HG02870 (cell line): ENCODE results near the gene SF3B6.
A peak's percentile ranks its signal among the peaks of the same experiment; 100 is the strongest.
"Not testable (repeated sequence)": the region's sequence is repeated elsewhere in the genome, so short reads cannot be mapped to it uniquely, and the experiment has no call there.

Source experiments
- ATAC-seq: cut with Tn5 transposase; IDR thresholded peaks from one replicate; pipeline ENCODE4 v1.9.1; 2021; ENCODE audit warnings: mild to moderate bottlenecking, moderate library complexity; ENCODE audit not compliant: unreplicated experiment

The SF3B6 gene

DNA sequence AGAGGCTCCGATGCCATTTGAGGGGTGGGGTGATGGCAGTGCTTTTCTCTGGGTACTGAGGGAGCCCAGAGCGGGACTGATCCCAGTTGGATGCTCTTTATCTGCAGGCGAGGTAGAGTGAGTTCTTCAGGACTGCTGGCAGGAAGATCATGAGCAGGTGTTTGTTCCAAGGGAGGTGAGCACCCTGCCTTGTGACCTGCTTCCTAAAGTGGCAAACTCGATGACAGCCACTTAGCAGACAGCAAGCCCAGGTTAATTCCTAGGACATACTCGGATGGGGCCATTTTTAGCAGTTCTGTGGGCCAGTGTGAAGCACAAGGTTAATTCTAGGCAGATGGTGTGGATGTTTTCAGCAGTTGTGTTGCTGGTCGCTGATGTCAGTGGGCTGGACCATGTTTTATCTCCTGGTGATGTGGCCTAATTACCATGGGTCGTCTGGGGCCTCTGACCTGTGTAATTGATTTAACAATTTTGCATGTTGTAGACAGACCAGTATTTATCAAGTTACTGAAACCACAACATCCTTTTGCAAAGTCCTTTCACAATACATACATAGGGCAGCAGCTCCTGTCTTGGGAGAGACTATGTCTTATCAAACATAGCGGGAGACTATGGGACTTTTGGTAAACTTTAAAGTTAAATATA, 21.6 kb downstream of the SF3B6 start:
- no peak for ATAC-seq

DNA sequence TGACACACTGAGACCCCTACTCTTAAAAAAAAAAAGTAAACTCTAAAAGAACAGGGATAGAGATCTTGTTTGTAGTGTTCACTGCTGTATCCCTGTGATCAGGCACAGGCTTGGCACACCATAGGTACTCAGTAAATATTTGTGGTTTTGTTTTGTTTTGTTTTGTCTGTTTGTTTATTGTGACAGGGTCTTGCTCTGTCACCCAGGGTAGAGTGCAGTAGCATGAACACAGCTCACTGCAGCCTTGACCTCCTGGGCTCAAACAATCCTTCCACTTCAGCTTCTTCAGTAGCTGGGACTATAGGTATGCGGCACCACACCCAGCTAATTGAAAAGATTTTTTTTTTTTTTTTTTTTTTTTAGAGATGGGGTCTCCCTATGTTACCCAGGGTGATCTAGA, 23.2 kb downstream of the SF3B6 start:
- no peak for ATAC-seq

DNA sequence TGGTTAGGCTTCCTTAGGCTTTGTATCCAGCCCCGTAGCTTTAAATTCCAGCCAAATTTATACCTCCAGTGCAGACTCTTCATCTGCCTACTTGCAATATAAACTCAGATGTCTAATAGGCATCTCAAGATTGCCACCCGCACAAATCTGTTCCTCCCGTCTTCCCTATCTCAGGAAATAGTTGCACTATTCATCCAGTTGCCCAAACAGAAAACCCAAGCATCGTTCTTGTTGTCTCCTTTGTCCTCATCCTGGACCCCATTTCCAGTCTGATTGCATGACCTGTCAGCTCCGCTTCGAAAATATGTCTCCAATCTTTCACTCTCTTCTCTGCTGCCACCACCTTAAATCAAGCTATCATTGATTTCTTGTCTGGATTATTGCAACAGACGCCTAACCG, 24.3 kb downstream of the SF3B6 start:
- no peak for ATAC-seq

DNA sequence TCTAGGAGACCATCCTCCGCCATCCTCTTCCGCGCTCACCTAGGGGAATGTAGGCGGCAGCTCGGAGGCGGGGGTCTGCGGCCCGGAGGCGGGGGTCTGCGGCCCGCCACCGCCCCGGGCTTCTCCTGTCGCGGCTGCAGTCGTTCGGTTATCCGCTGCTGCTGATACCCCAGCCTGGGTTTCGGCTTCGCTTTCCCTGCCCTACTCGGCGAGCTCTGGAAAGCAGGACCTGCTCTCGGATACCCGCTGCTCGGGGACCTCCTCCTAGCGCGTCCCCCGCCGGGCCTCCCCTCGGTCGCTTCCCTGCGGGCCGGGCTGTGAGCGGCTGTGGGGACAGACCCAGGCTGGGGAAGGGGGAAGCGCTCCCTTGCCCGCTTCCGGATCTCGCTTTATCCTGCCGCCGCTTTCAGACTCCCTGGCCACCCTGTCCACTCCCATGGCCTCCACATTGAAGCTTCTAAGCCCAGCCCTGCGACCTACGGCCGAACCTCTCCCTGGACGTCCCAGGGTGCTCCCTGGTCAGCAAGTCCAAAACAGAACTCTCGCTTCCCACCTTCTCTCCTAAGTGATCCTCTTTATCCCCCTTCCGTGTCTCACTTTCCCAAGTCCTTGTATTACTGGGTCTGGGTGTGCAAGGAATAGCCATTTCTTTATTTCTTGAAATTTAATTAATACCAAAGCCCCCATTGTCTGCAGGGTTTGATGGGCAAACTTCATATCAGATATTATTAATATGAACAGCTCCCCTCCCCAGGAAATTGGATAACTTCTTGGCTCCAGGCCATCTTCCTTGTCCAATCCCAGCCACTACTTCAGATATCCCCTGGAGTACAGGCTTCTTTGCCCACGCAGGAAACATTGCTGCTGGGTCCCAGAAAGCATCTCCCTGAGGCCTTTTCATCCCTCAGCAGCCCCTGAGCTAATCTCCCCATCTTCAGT, 25.8 kb downstream of the SF3B6 start:
- ATAC-seq = no peak

DNA sequence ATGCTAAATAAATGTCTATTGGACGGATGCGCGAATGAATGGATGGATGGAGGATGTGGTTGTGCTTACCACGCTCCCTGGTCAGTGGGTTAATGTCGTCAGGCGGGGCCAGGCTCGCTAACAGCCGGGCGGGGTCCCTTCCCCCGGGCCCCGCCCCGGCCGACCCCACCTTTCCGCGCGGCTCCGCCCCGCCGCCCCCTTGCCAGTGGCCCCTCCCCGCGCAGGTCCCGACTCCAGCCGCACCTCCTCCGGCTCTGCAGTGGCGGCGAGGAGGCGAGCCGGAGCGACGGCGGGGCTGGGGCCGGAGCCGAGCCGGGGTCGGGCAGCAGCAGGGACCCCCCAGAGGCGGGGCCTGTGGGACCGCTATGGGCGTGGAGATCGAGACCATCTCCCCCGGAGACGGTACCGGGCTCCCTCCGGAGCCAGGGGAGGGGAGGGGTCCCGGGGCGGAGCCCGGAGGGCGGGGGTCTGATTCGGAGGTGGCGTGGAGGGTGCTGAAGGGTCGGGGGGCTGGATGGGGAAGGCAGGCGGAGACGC, 26.6 kb downstream of the SF3B6 start, which contains the start of gene FKBP1B:
TSS of gene FKBP1B (plus strand) at position 257 of the 537 bp plus-strand sequence. CDS start at position 366, 109 bp downstream.
- ATAC-seq = no peak

DNA sequence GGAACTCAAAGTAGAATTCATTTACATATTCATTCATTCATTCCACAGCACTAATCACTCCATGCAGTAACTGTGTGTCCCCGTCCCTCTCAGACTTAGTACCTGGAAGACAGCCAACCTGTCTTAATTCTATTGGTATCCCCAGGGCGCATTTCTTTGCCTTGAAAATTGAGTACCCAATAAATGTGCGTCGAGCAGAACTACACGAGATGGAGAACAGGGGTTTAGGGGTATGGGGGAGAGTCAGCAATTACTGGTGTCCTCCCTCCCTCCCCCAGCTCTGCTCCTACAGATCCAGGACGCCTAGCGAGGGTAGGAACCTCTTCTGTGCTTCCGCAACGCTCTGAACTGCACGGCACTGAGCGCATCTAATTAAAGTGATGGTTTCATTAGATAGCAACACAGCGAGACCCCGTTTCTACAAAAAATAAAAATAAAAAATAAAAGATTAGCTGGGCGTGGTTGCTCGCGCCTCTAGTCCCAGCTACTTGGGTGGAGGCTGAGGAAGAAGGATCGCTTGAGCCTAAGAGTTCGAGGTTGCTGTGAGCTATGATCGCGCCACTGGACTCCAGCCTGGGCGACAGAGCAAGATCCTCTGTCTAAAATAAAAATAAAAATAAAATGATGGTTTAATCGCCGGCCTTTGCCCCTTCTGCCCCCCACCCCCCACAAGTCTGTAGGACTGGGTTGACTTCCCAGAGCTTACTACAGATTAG, 27.2 kb downstream of the SF3B6 start:
- no peak for ATAC-seq

DNA sequence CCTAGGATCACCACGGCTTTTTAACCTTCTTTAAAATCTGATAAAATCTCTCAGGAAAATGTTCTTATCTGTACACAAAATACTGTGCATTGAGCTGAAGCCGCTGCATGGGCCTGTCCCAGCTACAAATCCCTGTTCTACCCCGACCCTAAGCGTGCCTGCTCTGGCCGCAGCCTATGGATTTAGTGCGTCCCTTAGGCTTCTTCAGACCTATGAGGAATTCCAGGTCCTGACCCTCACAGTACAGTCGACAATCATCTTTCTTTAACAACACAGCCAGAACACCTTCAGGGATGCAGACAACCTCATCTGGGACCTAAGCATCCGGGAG, 28.5 kb downstream of the SF3B6 start:
- ATAC-seq = no peak

DNA sequence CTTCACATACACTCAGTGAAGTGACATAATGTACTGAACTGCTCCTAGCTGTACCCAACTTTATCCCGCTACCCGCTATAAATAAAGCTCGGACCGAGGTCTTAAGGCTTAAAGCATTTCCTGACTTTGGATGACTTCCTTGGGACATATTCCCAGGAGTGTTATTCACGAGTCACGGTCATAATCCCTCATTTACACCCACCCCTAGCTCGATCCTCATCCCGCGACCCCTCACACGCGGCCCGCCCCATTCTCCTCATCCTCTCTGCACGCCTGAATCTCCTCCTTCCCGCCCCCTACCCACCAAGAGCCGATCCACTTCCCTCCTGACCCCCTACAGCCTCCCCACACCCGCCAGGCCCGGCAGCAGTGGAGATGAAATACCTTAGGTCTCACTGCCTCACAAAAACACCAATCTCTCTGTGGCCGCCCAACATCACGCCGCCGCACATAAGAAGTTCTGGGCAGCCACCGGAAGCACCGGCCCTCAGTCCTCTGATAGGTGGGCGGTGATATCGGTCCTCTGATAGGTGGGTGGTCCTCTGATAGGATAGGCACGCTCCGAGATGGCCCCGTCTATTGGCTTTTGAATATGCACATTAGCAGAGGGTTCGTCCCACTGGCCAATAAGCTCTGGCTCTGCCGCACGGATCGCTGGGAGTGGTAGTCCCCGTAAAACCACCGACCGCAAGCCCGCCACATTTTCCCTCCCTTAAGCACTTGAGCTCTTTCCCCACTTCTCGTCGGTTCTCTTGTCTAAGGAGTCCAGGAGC, 29.0 kb downstream of the SF3B6 start, which contains the start of gene WDCP:
TSS of gene WDCP (minus strand) at position 462 of the 773 bp plus-strand sequence. CDS start 7,897 bp downstream, outside the sequence.
- ATAC-seq = peak; percentile 99

DNA sequence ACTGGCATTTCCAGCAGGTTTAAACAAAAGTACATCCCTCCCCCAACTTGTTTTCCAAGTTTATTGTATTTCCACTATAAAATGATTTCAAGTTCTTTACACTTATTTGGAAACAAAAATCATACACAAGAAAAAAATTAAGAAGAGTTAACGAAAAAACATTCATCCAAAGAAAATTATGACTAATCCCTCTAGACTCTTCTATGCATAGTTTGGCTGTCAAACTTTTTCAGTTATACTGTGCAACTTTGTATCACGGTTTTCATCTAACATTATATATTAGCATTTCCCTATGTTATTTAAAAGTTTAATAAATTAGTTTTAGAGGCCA, 29.6 kb downstream of the SF3B6 start:
- no peak for ATAC-seq

DNA sequence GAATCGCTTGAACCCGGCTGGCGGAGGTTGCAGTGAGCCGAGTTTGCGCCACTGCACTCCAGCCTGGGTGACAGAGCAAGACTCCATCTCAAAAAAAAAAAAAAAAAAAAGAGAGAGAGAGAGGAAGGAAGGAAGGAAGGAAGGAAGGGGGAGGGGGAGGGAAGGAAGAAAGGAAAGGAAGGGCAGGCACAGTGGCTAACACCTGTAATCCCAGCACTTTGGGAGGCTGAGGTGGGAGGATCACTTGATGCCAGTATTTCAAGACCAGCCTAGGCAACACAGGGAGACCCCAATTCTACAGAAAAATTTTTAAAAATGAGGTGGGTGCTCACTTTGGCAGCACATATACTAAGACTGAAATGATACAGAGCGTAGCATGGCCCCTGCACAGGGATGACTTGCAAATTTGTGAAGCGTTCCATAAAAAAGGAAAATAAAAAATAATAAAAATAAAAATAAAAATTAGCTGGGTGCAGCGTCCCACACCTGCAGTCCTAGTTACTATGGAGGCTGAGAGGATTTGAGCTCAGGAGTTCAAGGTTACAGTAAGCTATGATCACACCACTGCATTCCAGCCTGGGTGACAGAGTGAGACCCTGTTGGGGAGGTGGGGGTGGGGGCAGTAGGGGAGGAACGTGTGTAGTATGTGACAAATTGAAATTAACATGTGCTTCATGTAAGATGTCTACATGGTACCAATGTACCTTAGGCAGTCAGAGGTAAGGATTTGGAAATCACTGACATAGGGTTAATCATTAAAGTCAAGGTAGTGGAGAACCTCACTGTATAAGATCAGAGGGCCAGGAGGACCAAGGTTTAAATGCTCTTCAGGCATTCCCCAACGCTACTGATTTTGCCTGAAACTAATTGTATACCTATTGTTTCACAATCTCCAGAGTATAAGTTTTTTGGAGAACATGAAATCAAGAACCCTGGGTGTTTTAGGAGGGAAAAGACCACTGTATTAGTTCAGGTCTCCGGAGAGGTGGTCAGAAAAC, 30.3 kb downstream of the SF3B6 start:
- no peak for ATAC-seq

DNA sequence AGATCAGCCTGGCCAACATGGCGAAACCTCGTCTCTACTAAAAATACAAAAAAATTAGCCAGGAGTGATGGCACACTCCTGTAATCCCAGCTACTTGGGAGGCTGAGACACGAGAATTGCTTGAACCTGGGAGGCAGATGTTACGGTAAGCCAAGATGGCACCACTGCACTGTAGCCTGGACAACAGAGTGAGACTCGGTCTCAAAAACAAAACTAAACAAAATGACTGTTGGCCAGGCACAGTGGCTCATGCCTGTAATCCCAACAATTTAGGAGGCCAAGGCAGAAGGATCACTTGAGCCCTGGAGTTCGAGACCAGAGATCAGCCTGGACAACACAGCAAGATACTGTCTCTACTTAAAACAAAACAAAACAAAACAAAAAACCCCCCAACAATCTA, 33.0 kb downstream of the SF3B6 start:
- ATAC-seq = not testable (repeated sequence)

DNA sequence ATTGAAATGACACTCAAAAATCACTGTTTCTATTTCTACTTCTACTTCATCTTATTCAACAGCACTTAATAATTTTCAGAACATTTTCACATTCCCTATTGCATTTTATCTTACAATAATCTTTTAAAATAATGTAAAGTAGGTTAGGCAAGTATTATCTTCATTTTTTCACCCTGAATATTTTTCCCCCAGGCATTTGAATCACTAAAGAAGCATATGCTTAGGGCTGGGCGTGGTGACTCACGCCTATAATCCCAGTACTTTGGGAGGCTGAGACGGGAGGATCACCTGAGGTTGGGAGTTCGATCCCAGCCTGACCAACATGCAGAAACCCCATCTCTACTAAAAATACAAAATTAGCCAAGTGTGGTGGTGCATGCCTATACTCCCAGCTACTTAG, 35.6 kb downstream of the SF3B6 start:
- ATAC-seq = no peak

DNA sequence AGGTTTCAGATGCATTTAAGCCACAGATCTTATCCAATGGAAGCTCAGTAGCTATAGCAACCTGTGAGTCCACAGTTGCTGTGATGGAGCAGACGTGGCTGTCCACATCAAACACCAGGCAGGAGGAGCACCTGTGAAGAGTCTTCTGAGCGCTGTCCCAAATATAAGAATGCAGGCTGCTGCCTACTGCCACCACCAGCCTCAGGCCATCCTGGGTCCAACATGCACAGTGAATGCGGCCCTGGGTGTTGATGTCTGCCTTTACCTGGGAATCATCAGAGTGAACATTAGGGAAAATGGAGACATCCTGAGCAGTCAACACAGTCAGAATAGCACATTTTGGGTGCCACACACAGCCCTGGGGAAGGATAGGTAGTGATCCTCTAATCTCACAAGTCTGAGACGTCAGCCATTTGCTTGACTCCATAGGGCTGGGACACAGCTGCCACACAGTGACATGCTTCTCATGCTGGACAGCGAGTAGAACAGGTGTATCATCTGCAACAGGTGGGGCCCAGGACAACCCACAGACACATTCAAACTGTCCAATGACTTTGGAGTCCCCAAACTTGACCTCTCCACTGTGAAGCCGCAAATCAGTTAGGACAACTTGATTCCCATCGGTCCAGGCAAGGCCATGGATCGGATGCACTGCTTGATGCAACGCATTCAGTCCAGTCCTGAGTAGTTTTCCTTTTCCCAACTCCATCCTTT, 37.2 kb downstream of the SF3B6 start:
- no peak for ATAC-seq

DNA sequence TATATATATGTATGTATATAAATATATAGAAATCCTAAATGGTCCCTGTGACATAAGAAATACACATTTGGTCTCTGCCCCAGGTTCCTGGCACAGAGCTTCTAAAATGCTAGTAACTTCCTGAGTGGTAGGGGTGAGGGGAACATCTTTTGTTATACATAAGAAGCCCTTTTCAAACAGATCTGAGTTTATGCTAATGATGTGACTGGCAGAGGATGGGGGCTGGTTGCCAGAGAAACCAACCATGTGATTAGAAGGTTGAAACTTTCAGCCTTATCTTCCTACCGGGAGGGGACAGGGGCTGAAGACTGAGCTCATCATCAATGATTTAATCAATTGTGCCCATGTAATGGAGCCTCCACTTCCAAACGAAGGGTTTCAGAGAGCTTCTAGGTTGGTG, 49.9 kb downstream of the SF3B6 start:
- ATAC-seq = no peak

DNA sequence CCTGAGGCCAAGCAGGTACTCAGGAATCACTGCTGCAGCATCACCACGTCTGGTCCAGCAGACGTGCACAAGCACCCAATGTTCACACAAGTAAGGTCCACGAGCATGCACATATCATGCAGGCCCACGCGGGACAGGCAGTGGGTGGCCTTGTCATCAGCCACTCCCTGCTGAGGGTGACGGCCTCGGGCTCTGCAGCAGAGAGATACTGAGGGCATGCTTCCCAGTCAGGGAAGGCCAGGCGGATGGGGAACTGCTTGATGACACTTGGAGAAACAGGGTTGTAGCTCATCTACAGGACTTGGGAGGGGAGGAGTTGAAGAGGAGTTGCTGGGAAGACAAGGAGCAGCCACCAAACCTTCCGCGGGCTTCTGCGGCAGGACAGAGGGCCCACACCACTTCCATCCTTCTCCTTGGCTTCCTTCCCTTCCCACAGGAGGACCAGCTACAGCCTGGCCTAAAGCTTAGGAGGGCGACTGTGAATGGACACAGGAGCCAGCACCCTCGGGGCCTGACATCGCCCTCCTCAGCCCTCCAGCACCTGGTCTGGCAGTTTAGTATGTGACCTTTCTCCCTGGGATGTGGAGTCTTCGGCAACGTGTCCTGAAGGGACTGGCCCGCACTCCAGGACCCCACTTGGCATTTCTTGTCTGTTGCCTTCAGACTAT, 51.0 kb downstream of the SF3B6 start:
- no peak for ATAC-seq

DNA sequence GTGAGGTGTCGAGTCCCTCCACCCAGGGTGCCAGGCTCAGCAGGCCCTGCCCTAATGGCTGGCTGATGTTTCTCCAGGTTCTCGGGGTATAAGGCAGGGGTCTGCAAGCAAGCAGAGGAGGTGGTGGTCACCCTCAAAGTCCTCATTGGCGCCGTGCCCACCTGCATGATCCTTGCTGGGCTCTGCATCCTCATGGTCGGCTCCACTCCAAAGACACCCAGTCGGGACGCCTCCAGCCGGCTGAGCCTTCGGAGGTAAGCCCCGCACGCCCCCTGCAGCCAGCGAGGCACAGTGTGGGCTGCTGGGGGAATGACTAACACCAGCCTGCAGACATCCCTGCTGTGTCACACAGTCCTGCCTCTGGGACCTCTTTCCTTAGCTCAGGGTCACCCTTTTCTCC, 52.1 kb downstream of the SF3B6 start:
- no peak for ATAC-seq

DNA sequence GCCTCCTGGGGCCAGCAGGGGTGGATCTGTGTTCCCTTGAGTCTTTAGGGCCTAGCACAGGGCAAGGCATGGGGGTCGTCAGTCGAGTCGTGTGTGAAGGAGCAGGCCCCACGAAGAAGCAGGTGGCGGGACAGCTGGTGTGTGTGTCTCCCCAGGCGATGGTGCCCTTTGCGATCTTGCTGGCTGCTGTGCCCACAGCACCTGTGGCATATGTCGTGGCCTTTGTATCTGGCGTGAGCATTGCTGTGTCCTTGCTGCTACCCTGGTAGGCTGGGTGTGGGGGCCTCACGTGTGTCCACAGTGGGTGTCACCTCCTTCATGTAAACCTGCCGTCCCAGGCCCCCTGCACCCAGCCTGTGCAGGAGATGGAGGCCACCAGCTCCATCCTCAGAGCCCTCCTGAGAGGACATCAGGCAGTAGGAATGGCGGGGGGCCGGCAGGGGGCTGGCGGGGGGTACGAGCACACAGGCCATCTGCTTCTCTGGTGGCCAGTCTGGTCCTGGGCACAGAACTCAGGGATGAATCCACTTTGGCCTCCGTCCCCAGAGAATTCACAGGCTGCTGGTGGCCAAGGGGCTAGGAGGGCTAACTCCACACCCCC, 53.1 kb downstream of the SF3B6 start:
- ATAC-seq = no peak
